Activated T-helper 9 cell treated with anti-CD3 and anti-CD28 coated beads, Interleukin-2, amount 50 U/mL, for 16 hours (primary cell): ENCODE data around the gene RHEX.

ENCODE experiments used
- DNase-seq: peaks from one replicate; pipeline ENCODE4 v3.0.0-alpha.2; 2020; ENCODE audit warnings: low read depth

Gene RHEX

DNA sequence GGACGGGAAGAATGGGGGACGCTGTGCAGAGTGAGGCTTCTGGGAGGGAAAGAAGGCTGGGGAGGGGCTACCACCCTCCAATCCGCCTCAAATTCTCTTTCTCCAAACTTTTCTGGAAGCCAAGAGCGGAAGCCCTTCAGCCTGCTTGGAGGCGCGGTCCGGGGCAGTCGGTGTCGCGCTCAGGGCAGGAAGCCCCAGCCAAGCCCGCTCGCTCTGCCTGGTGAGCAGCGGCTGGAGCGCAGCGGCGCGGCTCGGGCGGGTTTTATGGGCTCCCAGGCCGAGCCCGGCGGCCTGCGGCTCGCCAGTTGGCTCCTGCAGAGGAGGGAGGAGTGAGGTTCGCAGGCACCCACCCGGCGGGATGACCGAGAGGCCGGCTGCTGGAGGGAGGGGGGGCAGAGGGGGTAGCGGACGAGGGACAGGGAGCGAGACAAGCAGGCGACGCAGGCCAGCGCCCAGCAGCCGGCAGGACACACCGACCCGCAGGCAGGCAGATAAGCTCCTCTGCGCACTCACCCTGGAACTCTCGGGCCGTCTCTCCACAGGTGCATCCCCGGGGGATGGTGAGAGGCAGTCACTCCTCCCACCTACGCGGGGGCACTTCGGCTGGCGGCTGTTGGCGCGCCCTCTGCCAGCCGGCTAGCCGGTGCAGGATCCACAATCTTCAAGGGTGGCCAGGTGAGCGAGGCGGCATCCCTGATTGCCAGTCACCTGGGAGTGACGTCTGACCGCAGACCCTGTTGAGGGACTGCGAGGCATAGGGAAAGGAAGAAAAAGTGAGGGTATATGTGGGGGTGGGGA is 64.4 kb downstream of the RHEX start, which contains the start of gene AVPR1B:
Gene AVPR1B (minus strand): TSS at position 238 of the 798 bp plus-strand sequence. CDS start 498 bp downstream, outside the sequence.
- DNase-seq: no peak

DNA sequence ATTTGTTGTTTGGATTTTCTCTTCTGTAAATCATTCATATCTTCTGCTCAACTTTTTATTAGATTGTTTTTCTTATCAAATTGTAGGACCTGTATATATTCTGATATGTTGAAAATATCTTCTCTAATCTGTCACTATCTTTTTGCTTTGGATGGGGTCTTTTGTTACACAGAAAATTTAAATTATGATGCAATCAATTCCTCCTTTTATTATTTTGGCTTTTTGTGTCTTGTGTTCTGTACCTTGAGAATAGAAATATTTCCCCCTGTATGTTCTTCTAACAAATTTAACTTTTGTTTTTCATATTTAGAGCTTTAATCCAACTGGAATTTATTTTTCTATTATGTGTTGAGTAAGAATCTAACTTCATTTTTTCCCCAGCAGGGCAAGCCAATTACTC is 67.4 kb downstream of the RHEX start:
- DNase-seq: no peak

GRCh38 chr1:206121269-206121668 is 68.3 kb downstream of the RHEX start:
- DNase-seq: no peak

GRCh38 chr1:206122686-206123085 is 69.7 kb downstream of the RHEX start:
- no peak for DNase-seq

DNA sequence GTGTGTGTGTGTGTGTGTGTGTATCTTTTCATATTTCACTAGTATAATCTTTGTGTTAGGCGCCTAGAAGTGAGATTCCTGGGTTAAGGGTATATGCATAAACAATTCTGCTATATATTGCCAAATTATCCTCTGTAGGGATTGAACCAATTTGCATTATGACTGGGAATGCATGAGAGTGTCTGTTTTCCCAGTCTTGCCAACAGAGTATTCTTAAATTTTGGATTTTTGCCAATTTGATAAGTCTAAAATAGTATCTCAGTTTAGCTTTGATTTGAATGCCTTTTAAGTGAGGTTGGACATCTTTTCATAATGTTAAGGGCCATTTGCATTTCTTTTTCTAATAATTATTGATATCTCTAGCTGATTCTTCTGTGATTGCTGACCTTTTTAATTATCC is 72.4 kb downstream of the RHEX start:
- DNase-seq: no peak

DNA sequence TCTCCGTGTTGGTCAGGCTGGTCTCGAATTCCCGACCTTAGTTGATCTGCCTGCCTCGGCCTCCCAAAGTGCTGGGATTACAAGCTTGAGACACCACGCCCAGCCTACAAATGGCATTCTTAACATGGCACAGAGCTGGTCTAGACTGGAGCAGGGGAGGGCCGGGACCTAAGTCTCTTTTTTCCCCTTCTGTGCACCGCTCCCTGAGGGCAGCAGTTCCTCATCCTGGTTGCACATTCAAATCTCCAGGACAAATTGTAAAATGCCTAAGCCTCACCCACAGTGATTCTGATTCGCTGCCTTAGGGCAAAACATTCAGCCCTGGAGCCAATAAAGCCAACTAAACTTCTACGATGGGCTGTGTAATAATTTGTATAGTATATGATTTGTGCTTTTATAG is 74.4 kb downstream of the RHEX start:
- DNase-seq: no peak

GRCh38 chr1:206128196-206128595 is 75.2 kb downstream of the RHEX start:
- no peak for DNase-seq

GRCh38 chr1:206131037-206131436 is 78.1 kb downstream of the RHEX start:
- no peak for DNase-seq

- no peak for DNase-seq
Measured at GRCh38 chr1:206133751-206134415, 80.9 kb downstream of the RHEX start.

- no peak for DNase-seq
Measured at GRCh38 chr1:206135248-206135647, 82.3 kb downstream of the RHEX start.

- no peak for DNase-seq
Measured at GRCh38 chr1:206136241-206136640, 83.3 kb downstream of the RHEX start.

GRCh38 chr1:206142011-206142410 is 89.0 kb downstream of the RHEX start:
- DNase-seq: no peak

- no peak for DNase-seq
Measured at GRCh38 chr1:206142770-206143169, 89.8 kb downstream of the RHEX start.

DNA sequence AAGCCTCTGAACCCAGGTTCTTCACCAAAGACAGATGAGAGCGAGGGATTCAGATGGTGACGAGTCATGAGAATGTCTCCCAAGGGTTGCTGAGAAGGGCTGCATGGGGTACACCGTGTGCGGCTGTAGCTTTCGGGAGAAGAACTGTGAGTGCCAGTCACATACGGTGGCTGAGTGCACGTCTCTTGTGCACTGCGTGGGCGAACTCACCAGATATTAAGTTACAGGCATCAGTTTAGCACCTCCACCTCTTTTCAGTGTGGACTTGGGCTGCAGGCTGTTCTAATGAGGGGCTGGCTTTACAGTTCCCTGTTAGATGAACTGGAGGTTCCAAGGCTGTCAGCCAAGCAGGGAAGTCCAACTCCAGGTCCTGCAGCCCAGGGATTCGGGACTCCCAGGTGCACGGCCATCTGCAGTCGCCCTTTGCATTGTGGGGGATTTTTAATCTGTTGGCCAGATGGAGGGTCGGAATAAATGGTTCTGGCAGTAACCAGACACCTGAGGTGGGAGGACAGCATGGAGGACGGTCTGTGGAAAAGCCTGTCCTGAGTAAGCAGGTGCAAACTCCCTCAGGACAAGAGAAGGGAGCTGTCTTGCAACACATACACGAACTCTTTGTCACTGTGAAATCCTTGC is 90.7 kb downstream of the RHEX start:
- no peak for DNase-seq

DNA sequence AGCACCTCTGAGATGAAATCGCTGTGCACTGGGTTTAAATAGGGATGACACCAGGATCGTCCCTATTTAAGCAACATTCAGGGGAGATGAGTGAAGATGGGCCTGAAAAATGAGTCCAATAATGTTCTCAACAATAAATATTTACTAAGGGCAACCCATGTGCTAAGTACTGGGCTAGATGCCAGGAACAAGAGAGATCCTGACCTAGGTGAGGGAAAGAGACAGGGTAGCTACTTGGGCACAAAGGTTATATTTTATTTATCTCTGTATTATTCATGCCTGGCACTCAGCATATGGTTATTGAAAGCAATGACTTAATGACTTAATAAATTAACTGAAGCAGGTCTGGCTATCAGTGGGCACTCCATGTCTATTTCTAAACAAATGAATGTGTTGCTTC is 91.6 kb downstream of the RHEX start:
- DNase-seq: no peak

DNA sequence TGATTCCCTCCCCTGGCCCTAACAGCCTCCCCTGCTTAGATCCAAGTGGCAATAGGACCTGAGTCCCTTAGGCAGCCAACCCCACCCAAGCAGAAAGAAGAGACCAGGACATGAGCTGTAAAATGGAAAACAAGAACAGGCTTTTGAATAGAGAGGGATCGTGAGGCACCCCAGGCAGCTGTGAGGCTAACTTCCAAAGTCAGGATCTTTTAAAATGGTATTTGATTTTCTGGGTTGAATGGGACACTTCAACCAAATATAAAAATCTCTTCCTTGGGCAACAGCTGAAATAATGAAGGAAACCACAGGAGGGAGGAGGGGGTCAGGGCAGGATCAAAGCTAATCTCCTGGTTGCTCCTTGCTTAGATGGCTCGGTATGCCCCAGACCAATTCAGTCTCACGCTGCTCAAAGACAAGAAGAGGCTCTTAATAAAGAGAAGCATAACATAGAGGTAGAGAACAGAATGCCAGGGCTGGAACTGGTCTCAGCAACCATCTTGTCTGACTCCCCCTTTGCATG is 92.9 kb downstream of the RHEX start:
- DNase-seq: no peak
